Measurements from ENCODE around the gene ABCC4.

Gene ABCC4

GRCh38 chr13:95237310-95237870 lies 63.9 kb downstream of the ABCC4 start:
- in situ Hi-C loops (cut with HindIII; ENCODE audit: low pct_ligation_motif_present, low pct_unique_long_range_greater_than_20kb, low sequenced_read_pairs): no loop called here
- DNase-seq: no peak

- no peak for DNase-seq
- in situ Hi-C loops (cut with HindIII; ENCODE audit: low pct_ligation_motif_present, low pct_unique_long_range_greater_than_20kb, low sequenced_read_pairs): no loop called here
Measured at GRCh38 chr13:95236774-95237173, 64.5 kb downstream of the ABCC4 start.

- no peak for DNase-seq
- in situ Hi-C loops (cut with HindIII; ENCODE audit: low pct_ligation_motif_present, low pct_unique_long_range_greater_than_20kb, low sequenced_read_pairs): no loop called here
Measured at GRCh38 chr13:95235974-95236373, 65.3 kb downstream of the ABCC4 start.

GRCh38 chr13:95235199-95235756 lies 66.0 kb downstream of the ABCC4 start:
- no peak for DNase-seq
- in situ Hi-C loops (cut with HindIII; ENCODE audit: low pct_ligation_motif_present, low pct_unique_long_range_greater_than_20kb, low sequenced_read_pairs): no loop called here

GRCh38 chr13:95234242-95234641 lies 67.0 kb downstream of the ABCC4 start:
- no peak for DNase-seq
- in situ Hi-C loops (cut with HindIII; ENCODE audit: low pct_ligation_motif_present, low pct_unique_long_range_greater_than_20kb, low sequenced_read_pairs): no loop called here

- in situ Hi-C loops (cut with HindIII; ENCODE audit: low pct_ligation_motif_present, low pct_unique_long_range_greater_than_20kb, low sequenced_read_pairs): no loop called here
- DNase-seq: no peak
Measured at GRCh38 chr13:95233026-95233635, 68.1 kb downstream of the ABCC4 start.

- no peak for DNase-seq
- in situ Hi-C loops (cut with HindIII; ENCODE audit: low pct_ligation_motif_present, low pct_unique_long_range_greater_than_20kb, low sequenced_read_pairs): no loop called here
Measured at GRCh38 chr13:95231393-95231792, 69.9 kb downstream of the ABCC4 start.

- DNase-seq: no peak
- in situ Hi-C loops (cut with HindIII; ENCODE audit: low pct_ligation_motif_present, low pct_unique_long_range_greater_than_20kb, low sequenced_read_pairs): no loop called here
Measured at GRCh38 chr13:95229855-95230254, 71.4 kb downstream of the ABCC4 start.

- in situ Hi-C loops (cut with HindIII; ENCODE audit: low pct_ligation_motif_present, low pct_unique_long_range_greater_than_20kb, low sequenced_read_pairs): no loop called here
- no peak for DNase-seq
Measured at GRCh38 chr13:95228130-95228529, 73.1 kb downstream of the ABCC4 start.

GRCh38 chr13:95226932-95227695 lies 74.1 kb downstream of the ABCC4 start:
- in situ Hi-C loops (cut with HindIII; ENCODE audit: low pct_ligation_motif_present, low pct_unique_long_range_greater_than_20kb, low sequenced_read_pairs): no loop called here
- no peak for DNase-seq

GRCh38 chr13:95226476-95226875 lies 74.8 kb downstream of the ABCC4 start:
- no peak for DNase-seq
- in situ Hi-C loops (cut with HindIII; ENCODE audit: low pct_ligation_motif_present, low pct_unique_long_range_greater_than_20kb, low sequenced_read_pairs): no loop called here

GRCh38 chr13:95226050-95226449 lies 75.2 kb downstream of the ABCC4 start:
- in situ Hi-C loops (cut with HindIII; ENCODE audit: low pct_ligation_motif_present, low pct_unique_long_range_greater_than_20kb, low sequenced_read_pairs): no loop called here
- no peak for DNase-seq

- in situ Hi-C loops (cut with HindIII; ENCODE audit: low pct_ligation_motif_present, low pct_unique_long_range_greater_than_20kb, low sequenced_read_pairs): no loop called here
Measured at GRCh38 chr13:95224064-95224463, 77.2 kb downstream of the ABCC4 start.

GRCh38 chr13:95222733-95223018 lies 78.6 kb downstream of the ABCC4 start:
- in situ Hi-C loops (cut with HindIII; ENCODE audit: low pct_ligation_motif_present, low pct_unique_long_range_greater_than_20kb, low sequenced_read_pairs): no loop called here

More at GRCh38 chr13:95224064-95224463, 77.2 kb downstream of the ABCC4 start:
- no peak for DNase-seq

GRCh38 chr13:95221971-95222732 lies 79.1 kb downstream of the ABCC4 start:
- in situ Hi-C loops (cut with HindIII; ENCODE audit: low pct_ligation_motif_present, low pct_unique_long_range_greater_than_20kb, low sequenced_read_pairs): no loop called here
- DNase-seq: no peak

More at GRCh38 chr13:95222733-95223018, 78.6 kb downstream of the ABCC4 start:
- DNase-seq: no peak

- in situ Hi-C loops (cut with HindIII; ENCODE audit: low pct_ligation_motif_present, low pct_unique_long_range_greater_than_20kb, low sequenced_read_pairs): no loop called here
- DNase-seq: no peak
Measured at GRCh38 chr13:95220611-95221010, 80.6 kb downstream of the ABCC4 start.

GRCh38 chr13:95217920-95218830 lies 83.1 kb downstream of the ABCC4 start:
- DNase-seq: no peak

GRCh38 chr13:95216182-95216581 lies 85.1 kb downstream of the ABCC4 start:
- DNase-seq: no peak
- in situ Hi-C loops (cut with HindIII; ENCODE audit: low pct_ligation_motif_present, low pct_unique_long_range_greater_than_20kb, low sequenced_read_pairs): no loop called here

More at GRCh38 chr13:95217920-95218830, 83.1 kb downstream of the ABCC4 start:
- in situ Hi-C loops (cut with HindIII; ENCODE audit: low pct_ligation_motif_present, low pct_unique_long_range_greater_than_20kb, low sequenced_read_pairs): no loop called here

All from ACHN (cell line).